DOHH2 (cell line): ENCODE data around the gene TGM2.
"Not testable (repeated sequence)": the region's sequence is repeated elsewhere in the genome, so short reads cannot be mapped to it uniquely, and the experiment has no call there.

Experiments
- CTCF ChIP-seq: fragments of 200-600 bp; sonication (generic); IDR thresholded peaks from one replicate; pipeline ENCODE4 v1.5.1; 2014; ENCODE audit warnings: antibody characterized with exemption, mild to moderate bottlenecking, low read depth, low read length; ENCODE audit not compliant: poor library complexity, severe bottlenecking
- EZH2phosphoT487 ChIP-seq: fragments of 200-600 bp; sonication (generic); IDR thresholded peaks from 2 replicates; pipeline ENCODE4 v1.6.1; 2017; ENCODE audit warnings: borderline replicate concordance, mild to moderate bottlenecking, antibody characterized with exemption, low read length, moderate library complexity, mixed read lengths

DNA sequence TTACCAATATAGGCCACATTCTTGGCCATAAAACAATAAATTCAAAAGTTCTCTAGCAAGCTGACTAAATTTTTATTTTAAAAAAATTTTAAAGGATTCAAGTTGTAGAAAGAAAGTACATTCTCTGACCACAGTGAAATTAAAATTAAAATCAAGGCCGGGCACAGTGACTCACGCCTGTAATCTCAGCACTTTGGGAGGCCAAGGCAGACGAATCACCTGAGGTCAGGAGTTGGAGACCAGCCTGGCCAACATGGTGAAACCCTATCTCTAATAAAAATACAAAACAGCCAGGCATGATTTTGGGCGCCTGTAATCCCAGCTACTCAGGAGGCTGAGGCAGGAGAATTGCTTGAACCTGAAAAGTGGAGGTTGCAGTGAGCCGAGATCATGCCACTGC lies 62.9 kb downstream of the TGM2 start:
- not testable (repeated sequence) for TF ChIP-seq CTCF, EZH2phosphoT487
